Activated gamma-delta T cell treated with anti-CD3 and anti-CD28 coated beads, Interleukin-2, amount 50 U/mL, for 16 hours (primary cell): ENCODE measurements around the gene MINK1.
A peak's percentile ranks its signal among the peaks of the same experiment; 100 is the strongest.
"Not testable (repeated sequence)": the region's sequence is repeated elsewhere in the genome, so short reads cannot be mapped to it uniquely, and the experiment has no call there.

Experiments
- DNase-seq: peaks from one replicate; pipeline ENCODE4 v3.0.0-alpha.2; 2020; ENCODE audit warnings: low read depth

The MINK1 gene

GRCh38 chr17:4899341-4900230 is 66.4 kb downstream of the MINK1 start, which contains the start of gene C17orf107:
TSS of gene C17orf107 (plus strand) at chr17:4899536. CDS start at chr17:4899763, 227 bp downstream.
- DNase-seq, result peak; percentile 93

- peak; percentile 29 for DNase-seq
Measured at GRCh38 chr17:4900231-4901107, 67.3 kb downstream of the MINK1 start.

GRCh38 chr17:4901108-4901647 is 68.0 kb downstream of the MINK1 start:
- no peak for DNase-seq

GRCh38 chr17:4901648-4902344 is 68.7 kb downstream of the MINK1 start:
- no peak for DNase-seq

GRCh38 chr17:4902540-4902939 is 69.4 kb downstream of the MINK1 start:
- no peak for DNase-seq

- DNase-seq, result peak; percentile 62
Measured at GRCh38 chr17:4903051-4903818, 70.1 kb downstream of the MINK1 start, which contains the start of gene CHRNE. TSS of gene CHRNE (minus strand) at chr17:4903098. CDS start at chr17:4903063, 35 bp downstream.

GRCh38 chr17:4906642-4907041 is 73.5 kb downstream of the MINK1 start:
- DNase-seq, result not testable (repeated sequence)

GRCh38 chr17:4908301-4908700 is 75.2 kb downstream of the MINK1 start:
- no peak for DNase-seq

- peak; percentile 54 for DNase-seq
Measured at GRCh38 chr17:4908711-4909496, 75.8 kb downstream of the MINK1 start.

- DNase-seq, result no peak
Measured at GRCh38 chr17:4913994-4914393, 80.9 kb downstream of the MINK1 start.

GRCh38 chr17:4914551-4914950 is 81.4 kb downstream of the MINK1 start:
- DNase-seq, result not testable (repeated sequence)

GRCh38 chr17:4919511-4920047 is 86.4 kb downstream of the MINK1 start:
- no peak for DNase-seq

GRCh38 chr17:4920351-4921048 is 87.4 kb downstream of the MINK1 start:
- no peak for DNase-seq

GRCh38 chr17:4921320-4921719 is 88.2 kb downstream of the MINK1 start:
- DNase-seq, result no peak

GRCh38 chr17:4926577-4927335 is 93.6 kb downstream of the MINK1 start:
- DNase-seq, result not testable (repeated sequence)

- no peak for DNase-seq
Measured at GRCh38 chr17:4928881-4929280, 95.7 kb downstream of the MINK1 start.

GRCh38 chr17:4931963-4932362 is 98.8 kb downstream of the MINK1 start, which contains the start of gene GP1BA:
TSS of gene GP1BA (plus strand) at chr17:4932277. CDS start at chr17:4932605, 328 bp downstream.
- no peak for DNase-seq

GRCh38 chr17:4932756-4933155 is 99.6 kb downstream of the MINK1 start:
- DNase-seq, result no peak
